Measurements from ENCODE around the gene ING3. TPM values are rescaled to one million over a fixed set of nuclear protein-coding genes. Genes with fewer than 3 reads are reported as not detected.

ING3 gene
- total RNA-seq, 4 donors from 2014 or later = 5.8 to 9.9 (median 6.7) TPM

DNA sequence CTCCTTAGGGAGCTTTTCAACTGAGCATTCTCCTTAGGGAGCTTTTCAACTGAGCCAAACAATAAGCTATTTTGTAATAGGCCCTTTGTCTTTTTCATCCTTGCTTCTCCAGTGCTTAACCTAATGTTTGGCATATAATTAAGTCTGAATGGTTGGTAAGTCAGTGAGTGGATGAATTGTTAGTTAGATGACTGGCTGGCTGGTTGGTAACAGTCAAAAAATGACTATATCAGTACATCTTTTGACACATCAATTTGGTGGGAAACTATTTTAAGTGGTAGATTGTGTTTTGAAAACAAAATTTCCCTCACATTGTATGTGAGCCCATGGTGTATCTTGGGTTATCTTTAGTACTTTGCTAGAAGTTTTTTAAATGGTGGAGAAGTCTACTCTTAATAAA, 16.4 kb downstream of the ING3 start:
- no peaks in the 10 kb centered on the region for H3K27me3 ChIP-seq
- peaks cover 3 to 61% of the 10 kb centered on the region in 2 donors for H3K36me3 ChIP-seq
- peaks cover 3 to 5% of the 10 kb centered on the region in 2 donors for H3K4me1 ChIP-seq
- H3K9me3 ChIP-seq = no peaks in the 10 kb centered on the region
- TF ChIP-seq POLR2A (IDR thresholded peaks at IDR 0.05) = no peak
- TF ChIP-seq, protein P1, sequence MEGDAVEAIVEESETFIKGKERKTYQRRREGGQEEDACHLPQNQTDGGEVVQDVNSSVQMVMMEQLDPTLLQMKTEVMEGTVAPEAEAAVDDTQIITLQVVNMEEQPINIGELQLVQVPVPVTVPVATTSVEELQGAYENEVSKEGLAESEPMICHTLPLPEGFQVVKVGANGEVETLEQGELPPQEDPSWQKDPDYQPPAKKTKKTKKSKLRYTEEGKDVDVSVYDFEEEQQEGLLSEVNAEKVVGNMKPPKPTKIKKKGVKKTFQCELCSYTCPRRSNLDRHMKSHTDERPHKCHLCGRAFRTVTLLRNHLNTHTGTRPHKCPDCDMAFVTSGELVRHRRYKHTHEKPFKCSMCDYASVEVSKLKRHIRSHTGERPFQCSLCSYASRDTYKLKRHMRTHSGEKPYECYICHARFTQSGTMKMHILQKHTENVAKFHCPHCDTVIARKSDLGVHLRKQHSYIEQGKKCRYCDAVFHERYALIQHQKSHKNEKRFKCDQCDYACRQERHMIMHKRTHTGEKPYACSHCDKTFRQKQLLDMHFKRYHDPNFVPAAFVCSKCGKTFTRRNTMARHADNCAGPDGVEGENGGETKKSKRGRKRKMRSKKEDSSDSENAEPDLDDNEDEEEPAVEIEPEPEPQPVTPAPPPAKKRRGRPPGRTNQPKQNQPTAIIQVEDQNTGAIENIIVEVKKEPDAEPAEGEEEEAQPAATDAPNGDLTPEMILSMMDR (IDR thresholded peaks at IDR 0.05 in 4 of 5, conservative IDR thresholded peaks at IDR 0.05 in 1 of 5) = no peak
- DNase-seq (no peak), ATAC-seq (no peak)
- intact Hi-C loops (cut with DNase I; ENCODE audit: low total_unique reads) (no loop called here), in situ Hi-C loops (cut with MboI; ENCODE audit: low sequenced_read_pairs in 4 of 4) (loop anchor here in 1 of 4 donors (25.0 kb wide), 1 partner anchor 320 kb away; no protein-coding TSS in a partner anchor)
- no peak overlapping the region for H3K27ac ChIP-seq
- no peak overlapping the region for H3K4me3 ChIP-seq

DNA sequence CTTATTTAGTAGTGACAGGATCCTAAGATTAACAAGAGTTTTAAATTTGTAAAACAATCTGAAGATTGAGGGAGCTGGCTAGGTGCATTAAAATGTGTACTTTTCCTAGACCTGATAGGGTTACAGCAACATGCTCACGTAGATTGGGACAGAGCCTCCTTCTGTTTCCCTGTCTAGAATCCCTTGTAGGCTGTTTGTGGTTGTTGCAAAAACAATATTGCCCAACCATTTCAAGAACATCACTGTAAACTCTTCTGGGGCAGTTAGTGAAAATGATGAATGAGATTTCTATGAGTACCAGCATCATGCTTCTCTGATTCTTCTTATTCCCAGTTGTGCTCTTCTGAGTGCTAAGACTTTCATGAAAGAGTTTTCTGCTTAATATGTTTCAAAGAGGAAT, 23.3 kb downstream of the ING3 start:
- intact Hi-C loops (cut with DNase I; ENCODE audit: low total_unique reads) (no loop called here), in situ Hi-C loops (cut with MboI; ENCODE audit: low sequenced_read_pairs in 4 of 4) (loop anchor here in 1 of 4 donors (25.0 kb wide), 1 partner anchor 313 kb away; no protein-coding TSS in a partner anchor)
- Histone ChIP-seq H3K27me3 (no peaks in the 10 kb centered on the region), H3K9me3 (no peaks in the 10 kb centered on the region), H3K27ac (no peak overlapping the region), H3K36me3 (peaks cover 1 to 71% of the 10 kb centered on the region in 2 donors), H3K4me3 (no peak overlapping the region), H3K4me1 (no peaks in the 10 kb centered on the region)
- no peak for DNase-seq
- no peak for TF ChIP-seq POLR2A (IDR thresholded peaks at IDR 0.05)
- TF ChIP-seq, protein P1 (IDR thresholded peaks at IDR 0.05 in 4 of 5, conservative IDR thresholded peaks at IDR 0.05 in 1 of 5) = no peak
- ATAC-seq = peak in 1 of 2 donors; percentile 92

DNA sequence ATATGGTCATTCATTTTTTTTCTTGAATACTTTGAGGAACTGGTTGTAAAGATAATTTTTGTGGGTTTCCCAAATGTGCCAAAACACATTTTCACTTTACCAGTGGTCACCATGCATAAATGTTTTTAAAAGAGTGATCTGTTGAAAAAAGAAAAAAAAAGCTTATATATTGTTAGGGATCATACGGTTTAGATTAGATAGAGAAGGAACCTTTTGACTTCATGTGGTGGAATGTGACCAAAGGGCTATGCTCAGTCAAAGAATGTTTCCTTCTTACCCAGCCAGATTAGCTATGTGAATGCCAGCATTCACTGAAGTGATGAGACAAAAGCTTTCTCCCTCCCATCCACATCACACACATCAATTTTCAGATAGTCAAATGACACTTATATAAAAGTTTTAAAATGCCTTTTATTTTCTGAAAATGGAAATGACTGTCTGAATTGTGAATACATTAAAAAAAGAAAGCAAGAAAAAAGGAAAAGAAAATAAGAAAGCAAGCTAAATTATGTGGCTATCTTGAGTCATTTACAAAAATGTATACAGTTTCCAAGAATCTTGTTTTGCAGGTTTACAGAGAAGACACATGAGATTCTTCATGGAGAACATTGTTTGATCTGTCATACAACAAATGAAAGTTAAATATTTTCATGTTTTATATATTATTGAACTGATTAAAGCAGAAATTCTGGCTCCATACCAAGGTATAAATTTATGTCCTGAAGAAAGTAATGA, 29.4 kb downstream of the ING3 start:
- DNase-seq = no peak
- no peak for ATAC-seq
- no peak for TF ChIP-seq POLR2A (IDR thresholded peaks at IDR 0.05)
- TF ChIP-seq, protein P1 (IDR thresholded peaks at IDR 0.05 in 4 of 5, conservative IDR thresholded peaks at IDR 0.05 in 1 of 5) = no peak
- H3K36me3 ChIP-seq = peaks cover 0 to 10% of the 10 kb centered on the region in 2 donors
- H3K27me3 ChIP-seq = no peaks in the 10 kb centered on the region
- H3K4me1 ChIP-seq = no peaks in the 10 kb centered on the region
- in situ Hi-C loops (cut with MboI; ENCODE audit: low sequenced_read_pairs in 4 of 4) (loop anchor here in 1 of 4 donors (10.0 kb wide), 1 partner anchor 125 kb away; no protein-coding TSS in a partner anchor), intact Hi-C loops (cut with DNase I; ENCODE audit: low total_unique reads) (no loop called here)
- no peak overlapping the region for H3K4me3 ChIP-seq
- no peaks in the 10 kb centered on the region for H3K9me3 ChIP-seq
- H3K27ac ChIP-seq = no peak overlapping the region

DNA sequence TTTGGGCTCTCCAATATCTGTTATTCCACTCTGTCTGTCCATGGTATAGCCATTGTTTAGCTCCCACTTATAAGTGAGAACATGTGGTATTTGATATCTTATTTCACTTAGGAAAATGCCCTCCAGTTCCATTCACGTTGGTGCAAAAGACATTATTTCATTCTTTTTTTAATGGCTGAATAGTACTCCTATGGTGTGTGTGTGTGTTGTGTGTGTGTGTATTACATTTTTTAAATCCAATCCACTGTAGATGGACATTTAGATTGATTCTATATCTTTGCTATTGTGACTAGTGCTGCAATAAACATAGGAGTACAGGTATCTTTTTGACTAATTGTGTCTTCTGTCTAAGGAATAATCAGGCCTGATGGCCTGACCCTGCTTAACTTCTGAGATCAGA, 30.5 kb downstream of the ING3 start:
- DNase-seq (no peak), ATAC-seq (no peak)
- Histone ChIP-seq H3K36me3 (no peaks in the 10 kb centered on the region), H3K27ac (no peak overlapping the region), H3K4me1 (no peaks in the 10 kb centered on the region), H3K4me3 (no peak overlapping the region), H3K27me3 (no peaks in the 10 kb centered on the region), H3K9me3 (no peaks in the 10 kb centered on the region)
- in situ Hi-C loops (cut with MboI; ENCODE audit: low sequenced_read_pairs in 4 of 4) = loop anchor here in 1 of 4 donors (10.0 kb wide), 1 partner anchor 124 kb away; no protein-coding TSS in a partner anchor
- intact Hi-C loops (cut with DNase I; ENCODE audit: low total_unique reads) = no loop called here
- no peak for TF ChIP-seq POLR2A (IDR thresholded peaks at IDR 0.05)
- TF ChIP-seq, protein P1 (IDR thresholded peaks at IDR 0.05 in 4 of 5, conservative IDR thresholded peaks at IDR 0.05 in 1 of 5) = no peak

All from gastrocnemius medialis (tissue), 4 donors.